ENCODE results near the gene UGCG.

The UGCG gene

GRCh38 chr9:111876179-111876578 lies 20.4 kb upstream of the UGCG start:
- no peak for TF ChIP-seq RARB (CRISPR knock-in tag; IDR thresholded peaks at IDR 0.05)
- TF ChIP-seq ESRRG (CRISPR knock-in tag; IDR thresholded peaks at IDR 0.05) = no peak
- TF ChIP-seq ZFP3 (CRISPR knock-in tag; IDR thresholded peaks at IDR 0.05) = no peak
- TF ChIP-seq PPARA (CRISPR knock-in tag; IDR thresholded peaks at IDR 0.05; ENCODE audit: borderline replicate concordance) = no peak
- no peak for TF ChIP-seq ZC3H10 (CRISPR knock-in tag; IDR thresholded peaks at IDR 0.05)
- no peak for ATAC-seq

- no peak for TF ChIP-seq GLIS3 (CRISPR knock-in tag; IDR thresholded peaks at IDR 0.05)
- TF ChIP-seq ZFP3 (CRISPR knock-in tag; IDR thresholded peaks at IDR 0.05) = no peak
- TF ChIP-seq ZNF8 (CRISPR knock-in tag; IDR thresholded peaks at IDR 0.05) = no peak
- TF ChIP-seq TCF4 (CRISPR knock-in tag; IDR thresholded peaks at IDR 0.05; ENCODE audit: borderline replicate concordance) = no peak
- TF ChIP-seq ESRRG (CRISPR knock-in tag; IDR thresholded peaks at IDR 0.05) = no peak
- no peak for TF ChIP-seq SNAI2 (CRISPR knock-in tag; IDR thresholded peaks at IDR 0.05)
- no peak for TF ChIP-seq PATZ1 (CRISPR knock-in tag; IDR thresholded peaks at IDR 0.05; ENCODE audit: borderline replicate concordance)
- no peak for TF ChIP-seq PPARA (CRISPR knock-in tag; IDR thresholded peaks at IDR 0.05; ENCODE audit: borderline replicate concordance)
- no peak for TF ChIP-seq ZNF70 (CRISPR knock-in tag; IDR thresholded peaks at IDR 0.05)
- TF ChIP-seq, protein P1, sequence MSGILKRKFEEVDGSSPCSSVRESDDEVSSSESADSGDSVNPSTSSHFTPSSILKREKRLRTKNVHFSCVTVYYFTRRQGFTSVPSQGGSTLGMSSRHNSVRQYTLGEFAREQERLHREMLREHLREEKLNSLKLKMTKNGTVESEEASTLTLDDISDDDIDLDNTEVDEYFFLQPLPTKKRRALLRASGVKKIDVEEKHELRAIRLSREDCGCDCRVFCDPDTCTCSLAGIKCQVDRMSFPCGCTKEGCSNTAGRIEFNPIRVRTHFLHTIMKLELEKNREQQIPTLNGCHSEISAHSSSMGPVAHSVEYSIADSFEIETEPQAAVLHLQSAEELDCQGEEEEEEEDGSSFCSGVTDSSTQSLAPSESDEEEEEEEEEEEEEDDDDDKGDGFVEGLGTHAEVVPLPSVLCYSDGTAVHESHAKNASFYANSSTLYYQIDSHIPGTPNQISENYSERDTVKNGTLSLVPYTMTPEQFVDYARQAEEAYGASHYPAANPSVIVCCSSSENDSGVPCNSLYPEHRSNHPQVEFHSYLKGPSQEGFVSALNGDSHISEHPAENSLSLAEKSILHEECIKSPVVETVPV (CRISPR knock-in tag; IDR thresholded peaks at IDR 0.05) = no peak
- TF ChIP-seq, protein P2, sequence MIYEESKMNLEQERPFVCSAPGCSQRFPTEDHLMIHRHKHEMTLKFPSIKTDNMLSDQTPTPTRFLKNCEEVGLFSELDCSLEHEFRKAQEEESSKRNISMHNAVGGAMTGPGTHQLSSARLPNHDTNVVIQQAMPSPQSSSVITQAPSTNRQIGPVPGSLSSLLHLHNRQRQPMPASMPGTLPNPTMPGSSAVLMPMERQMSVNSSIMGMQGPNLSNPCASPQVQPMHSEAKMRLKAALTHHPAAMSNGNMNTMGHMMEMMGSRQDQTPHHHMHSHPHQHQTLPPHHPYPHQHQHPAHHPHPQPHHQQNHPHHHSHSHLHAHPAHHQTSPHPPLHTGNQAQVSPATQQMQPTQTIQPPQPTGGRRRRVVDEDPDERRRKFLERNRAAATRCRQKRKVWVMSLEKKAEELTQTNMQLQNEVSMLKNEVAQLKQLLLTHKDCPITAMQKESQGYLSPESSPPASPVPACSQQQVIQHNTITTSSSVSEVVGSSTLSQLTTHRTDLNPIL (CRISPR knock-in tag; IDR thresholded peaks at IDR 0.05; ENCODE audit: low read depth) = no peak
- no peak for ATAC-seq
Measured at GRCh38 chr9:111877420-111877819, 19.2 kb upstream of the UGCG start.

GRCh38 chr9:111878946-111879345 lies 17.7 kb upstream of the UGCG start:
- no peak for ATAC-seq
- no peak for TF ChIP-seq TCF4 (CRISPR knock-in tag; IDR thresholded peaks at IDR 0.05; ENCODE audit: borderline replicate concordance)
- no peak for TF ChIP-seq ZNF565 (CRISPR knock-in tag; conservative IDR thresholded peaks at IDR 0.05; ENCODE audit: low read depth)

DNA sequence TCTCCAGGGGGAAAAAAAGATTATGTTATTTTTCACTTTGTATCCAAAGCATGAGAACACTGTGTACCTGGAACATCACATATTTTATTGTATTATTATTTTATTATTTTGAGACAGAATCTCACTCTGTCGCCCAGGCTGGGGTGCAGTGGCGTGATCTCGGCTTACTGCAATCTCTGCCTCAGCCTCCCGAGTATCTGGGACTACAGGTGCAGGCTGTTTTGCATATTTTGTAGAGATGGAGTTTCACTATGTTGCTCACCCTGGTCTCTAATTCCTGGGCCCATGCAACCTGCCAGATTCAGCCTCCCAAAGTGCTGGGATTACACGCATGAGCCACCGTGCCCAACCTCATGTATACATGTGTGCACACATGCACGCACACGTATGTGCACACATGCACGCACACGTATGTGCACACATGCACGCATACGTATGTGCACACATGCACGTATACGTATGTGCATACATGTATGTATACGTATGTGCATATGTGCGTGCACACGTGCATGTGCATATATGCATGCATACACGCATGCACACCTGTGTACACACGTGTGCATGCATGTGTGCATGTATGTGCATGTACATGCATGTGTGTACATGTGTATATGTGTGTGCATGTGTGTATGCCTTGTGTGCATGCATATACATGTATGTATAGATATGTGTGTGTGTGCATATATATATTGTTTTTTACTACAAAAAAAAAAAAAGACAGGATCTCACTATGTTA lies 9.5 kb upstream of the UGCG start:
- ATAC-seq = no peak

More for the DNA sequence above, 9.5 kb upstream of the UGCG start:
- TF ChIP-seq ESRRG (CRISPR knock-in tag; IDR thresholded peaks at IDR 0.05) (no peak), ZFP3 (CRISPR knock-in tag; IDR thresholded peaks at IDR 0.05) (no peak), CSDC2 (CRISPR knock-in tag; IDR thresholded peaks at IDR 0.05) (no peak), TCF4 (CRISPR knock-in tag; IDR thresholded peaks at IDR 0.05; ENCODE audit: borderline replicate concordance) (no peak), ARNTL (CRISPR knock-in tag; IDR thresholded peaks at IDR 0.05; ENCODE audit: borderline replicate concordance, low read depth) (no peak), OSR1 (CRISPR knock-in tag; IDR thresholded peaks at IDR 0.05) (no peak), RARB (CRISPR knock-in tag; IDR thresholded peaks at IDR 0.05) (no peak), ISL1 (CRISPR knock-in tag; IDR thresholded peaks at IDR 0.05) (no peak), SNAI2 (CRISPR knock-in tag; IDR thresholded peaks at IDR 0.05) (no peak), ZFP30 (CRISPR knock-in tag; IDR thresholded peaks at IDR 0.05) (no peak), POU6F1 (CRISPR knock-in tag; IDR thresholded peaks at IDR 0.05; ENCODE audit: borderline replicate concordance, low read depth) (no peak), BACH2 (CRISPR knock-in tag; IDR thresholded peaks at IDR 0.05; ENCODE audit: borderline replicate concordance) (no peak), PPARA (CRISPR knock-in tag; IDR thresholded peaks at IDR 0.05; ENCODE audit: borderline replicate concordance) (no peak), ZNF8 (CRISPR knock-in tag; IDR thresholded peaks at IDR 0.05) (no peak), ZNF70 (CRISPR knock-in tag; IDR thresholded peaks at IDR 0.05) (no peak), GLIS3 (CRISPR knock-in tag; IDR thresholded peaks at IDR 0.05) (no peak)
- TF ChIP-seq, protein P1 (CRISPR knock-in tag; IDR thresholded peaks at IDR 0.05) = no peak
- TF ChIP-seq, protein P3, sequence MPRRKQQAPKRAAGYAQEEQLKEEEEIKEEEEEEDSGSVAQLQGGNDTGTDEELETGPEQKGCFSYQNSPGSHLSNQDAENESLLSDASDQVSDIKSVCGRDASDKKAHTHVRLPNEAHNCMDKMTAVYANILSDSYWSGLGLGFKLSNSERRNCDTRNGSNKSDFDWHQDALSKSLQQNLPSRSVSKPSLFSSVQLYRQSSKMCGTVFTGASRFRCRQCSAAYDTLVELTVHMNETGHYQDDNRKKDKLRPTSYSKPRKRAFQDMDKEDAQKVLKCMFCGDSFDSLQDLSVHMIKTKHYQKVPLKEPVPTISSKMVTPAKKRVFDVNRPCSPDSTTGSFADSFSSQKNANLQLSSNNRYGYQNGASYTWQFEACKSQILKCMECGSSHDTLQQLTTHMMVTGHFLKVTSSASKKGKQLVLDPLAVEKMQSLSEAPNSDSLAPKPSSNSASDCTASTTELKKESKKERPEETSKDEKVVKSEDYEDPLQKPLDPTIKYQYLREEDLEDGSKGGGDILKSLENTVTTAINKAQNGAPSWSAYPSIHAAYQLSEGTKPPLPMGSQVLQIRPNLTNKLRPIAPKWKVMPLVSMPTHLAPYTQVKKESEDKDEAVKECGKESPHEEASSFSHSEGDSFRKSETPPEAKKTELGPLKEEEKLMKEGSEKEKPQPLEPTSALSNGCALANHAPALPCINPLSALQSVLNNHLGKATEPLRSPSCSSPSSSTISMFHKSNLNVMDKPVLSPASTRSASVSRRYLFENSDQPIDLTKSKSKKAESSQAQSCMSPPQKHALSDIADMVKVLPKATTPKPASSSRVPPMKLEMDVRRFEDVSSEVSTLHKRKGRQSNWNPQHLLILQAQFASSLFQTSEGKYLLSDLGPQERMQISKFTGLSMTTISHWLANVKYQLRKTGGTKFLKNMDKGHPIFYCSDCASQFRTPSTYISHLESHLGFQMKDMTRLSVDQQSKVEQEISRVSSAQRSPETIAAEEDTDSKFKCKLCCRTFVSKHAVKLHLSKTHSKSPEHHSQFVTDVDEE (CRISPR knock-in tag; IDR thresholded peaks at IDR 0.05) = no peak
